Endothelial cell of umbilical vein (primary cell): ENCODE results near the gene CDCA5. TPM values are rescaled to one million over a fixed set of nuclear protein-coding genes. Genes with fewer than 3 reads are reported as not detected.
A peak's percentile ranks its signal among the peaks of the same experiment; 100 is the strongest.

Experiments used
- Bru-seq: library from RNA; stranded (reverse); fragments of 400-500 nt; gene quantifications from one replicate; lab custom pipeline; 2021; lab: Mats Ljungman, UMichigan
- BruChase-seq, 2 experiments: library from RNA; stranded (reverse); fragments of 400-500 nt; gene quantifications; one replicate each; lab custom pipeline; 2021; lab: Mats Ljungman, UMichigan
- BruUV-seq: library from RNA; stranded (reverse); fragments of 400-500 nt; replicated peaks from 2 replicates; lab custom pipeline; 2021; lab: Mats Ljungman, UMichigan
- CTCF ChIA-PET: fragments of 300-600, 350-600 bp; sonication (Branson Sonifier 250); formaldehyde crosslinking; loops from one replicate; lab custom pipeline; 2021; ENCODE audit warnings: antibody characterized with exemption, inconsistent platforms; lab: Charles Lee
- POLR2A ChIA-PET: fragments of 300-600, 350-600 bp; sonication (Branson Sonifier 250); formaldehyde crosslinking; loops from one replicate; lab custom pipeline; 2021; ENCODE audit warnings: antibody characterized with exemption, inconsistent platforms; lab: Charles Lee
- DNase-seq: peaks from one replicate; pipeline ENCODE4 v3.0.0-alpha.2; 2011; ENCODE audit warnings: low read depth, low spot score
- FAIRE-seq: peaks from 2 replicates; lab custom pipeline; 2011; peaks lifted over from hg19 to GRCh38; lab: Jason Lieb, UNC
- H2AFZ ChIP-seq: 2 replicates; pipeline ENCODE4 v1.6.0; 2012; ENCODE audit warnings: low read depth, low read length, control low read depth, inconsistent platforms
- H3K27ac ChIP-seq: 2 replicates; pipeline ENCODE4 v1.5.1; 2011; ENCODE audit warnings: low read depth, mild to moderate bottlenecking, control low read depth, low read length, moderate library complexity; ENCODE audit not compliant: insufficient read depth
- H3K27me3 ChIP-seq, 2 experiments: 2 replicates each; pipeline versions ENCODE4 v1.6.0 to v1.6.1; 2011; ENCODE audit warnings: low read length in 2 of 2, mixed read lengths in 1 of 2; ENCODE audit not compliant: control insufficient read depth in 2 of 2, insufficient read depth in 2 of 2
- H3K36me3 ChIP-seq, 2 experiments: 2 replicates in 1 of 2; 3 replicates in 1 of 2; pipeline ENCODE4 v1.5.1; 2011; ENCODE audit warnings: low read length in 2 of 2, mild to moderate bottlenecking in 1 of 2, moderate library complexity in 1 of 2; ENCODE audit not compliant: control insufficient read depth in 2 of 2, insufficient read depth in 2 of 2; ENCODE audit errors: extremely low read depth in 1 of 2
- H3K4me1 ChIP-seq: 3 replicates; pipeline ENCODE4 v1.5.1; 2011; ENCODE audit warnings: mild to moderate bottlenecking, low read length; ENCODE audit not compliant: control insufficient read depth, insufficient read depth; ENCODE audit errors: extremely low read depth
- H3K4me2 ChIP-seq: 2 replicates; pipeline ENCODE4 v1.6.1; 2011; ENCODE audit warnings: low read length, control low read depth, mixed read lengths; ENCODE audit not compliant: insufficient read depth
- H3K4me3 ChIP-seq, 3 experiments: fragments of 200-600 bp in 1 of 3; sonication (generic), shearing (Covaris generic) in 1 of 3; replicated peaks in 1 of 3; 2 replicates each; pipeline ENCODE4 v1.5.1; 2011 to 2016; ENCODE audit warnings: control low read depth in 3 of 3, low read length in 3 of 3, mild to moderate bottlenecking in 2 of 3, inconsistent platforms in 1 of 3, low read depth in 1 of 3, moderate library complexity in 1 of 3; ENCODE audit not compliant: insufficient read depth in 1 of 3
- H3K79me2 ChIP-seq: 2 replicates; pipeline ENCODE4 v1.6.0; 2012; ENCODE audit warnings: low read length, inconsistent platforms; ENCODE audit not compliant: control insufficient read depth, insufficient read depth
- H3K9ac ChIP-seq: replicated peaks from 2 replicates; pipeline ENCODE3; 2011; ENCODE audit warnings: low read length, control low read depth; ENCODE audit not compliant: insufficient read depth; ENCODE audit errors: extremely low read depth
- H3K9me1 ChIP-seq: replicated peaks from 3 replicates; pipeline ENCODE4 v1.6.0; 2011; ENCODE audit warnings: mild to moderate bottlenecking, low read length; ENCODE audit not compliant: control insufficient read depth, insufficient read depth; ENCODE audit errors: extremely low read depth
- H3K9me3 ChIP-seq: replicated peaks from 2 replicates; pipeline ENCODE4 v1.5.1; 2012; ENCODE audit warnings: low read length, inconsistent platforms; ENCODE audit not compliant: control insufficient read depth, insufficient read depth
- H4K20me1 ChIP-seq: replicated peaks from 2 replicates; pipeline ENCODE3; 2011; ENCODE audit warnings: mild to moderate bottlenecking, low read length; ENCODE audit not compliant: control insufficient read depth, insufficient read depth; ENCODE audit errors: extremely low read depth
- JUN ChIP-seq: IDR thresholded peaks from 2 replicates; pipeline ENCODE4 v1.6.1; 2011; ENCODE audit warnings: borderline replicate concordance, low read depth; ENCODE audit not compliant: insufficient read length, insufficient read depth
- MAX ChIP-seq: IDR thresholded peaks from 2 replicates; pipeline ENCODE4 v1.6.1; 2011; ENCODE audit not compliant: insufficient read depth, insufficient read length
- POLR2A ChIP-seq: IDR thresholded peaks from 2 replicates; pipeline ENCODE4 v1.6.1; 2012; ENCODE audit warnings: low read depth, mild to moderate bottlenecking, control low read depth, low read length
- POLR2AphosphoS5 ChIP-seq: IDR thresholded peaks from 2 replicates; pipeline ENCODE4 v1.6.1; 2012; ENCODE audit warnings: low read depth, mild to moderate bottlenecking, control low read depth, low read length, moderate library complexity; ENCODE audit not compliant: insufficient read depth
- dilution Hi-C: fragments of 300-500 bp; cut with MboI; formaldehyde crosslinking; loops from one replicate; pipeline ENCODE4 v1.15.0; 2019; ENCODE audit warnings: low sequenced_read_pairs; ENCODE audit not compliant: extremely low pct_ligation_motif_present
- intact Hi-C: fragments of 100-400 bp; cut with micrococcal nuclease; formaldehyde crosslinking; loops from one replicate; pipeline ENCODE4 v1.10.0; 2022
- long read RNA-seq: library from polyadenylated mRNA; stranded (forward); transcript quantifications from one replicate; pipeline ENCODE4 v2.0.0, GENCODE V29; 2021
- polyA minus RNA-seq, 3 experiments: library from RNA; depleted of rRNA, polyadenylated mRNA; stranded (reverse); fragments of >200 nt; gene quantifications; 1 replicate in 1 of 3; 2 replicates in 2 of 3; pipeline ENCODE4 v1.2.3, GENCODE V29; 2011
- polyA plus RNA-seq, 4 experiments: library from polyadenylated mRNA; depleted of rRNA in 3 of 4; stranded (reverse) in 3 of 4; unstranded in 1 of 4; fragments of >200 nt; gene quantifications; 2 replicates each; pipeline versions ENCODE4 v1.2.1 to v1.2.3, GENCODE V29; 2011 to 2012; ENCODE audit warnings: missing spikeins in 1 of 4
- total RNA-seq: library from RNA; stranded (reverse); gene quantifications from 2 replicates; pipeline ENCODE4 v1.2.3, GENCODE V29; 2021

CDCA5 gene
- total RNA-seq, result 34.1 and 35.7 TPM in 2 replicates
- polyA plus RNA-seq, result 14.0 and 16.4 TPM in 2 replicates
- 19.3 and 24.5 TPM in 2 replicates for polyA plus RNA-seq (2011; cell fraction: cytosol; rRNA removed)
- 23.5 and 29.1 TPM in 2 replicates for polyA plus RNA-seq (2011; cell fraction: nucleus; rRNA removed)
- 13.9 and 23.8 TPM in 2 replicates for polyA plus RNA-seq (2012)
- 9.9 and 12.8 TPM in 2 replicates for polyA minus RNA-seq
- polyA minus RNA-seq (2011; cell fraction: cytosol; rRNA and poly(A)+ RNA removed), result 42.9 TPM
- polyA minus RNA-seq (2011; cell fraction: nucleus; rRNA and poly(A)+ RNA removed), result 9.1 and 9.3 TPM in 2 replicates
- Bru-seq, nascent RNA, result percentile 75 among the genes with signal in this experiment
- percentile 88 among the genes with signal in this experiment for BruChase-seq, experiment 1, labeled RNA remaining after a 6-hour chase
- BruChase-seq, experiment 2, labeled RNA remaining after a 2-hour chase, result percentile 89 among the genes with signal in this experiment
- long read RNA-seq, transcript CDCA5-201 (6 exons, 2,587 nt), result major isoform, 84 of 105 reads
- long read RNA-seq, transcript CDCA5-204 (5 exons, 1,004 nt), result minor isoform, 9 of 105 reads
- long read RNA-seq, partial matches to known transcripts, result 3 of 105 reads
- long read RNA-seq, other reads (novel, unspliced or antisense), result 9 of 105 reads

- H3K79me2 ChIP-seq, result peaks cover 34% of the 10 kb centered on the region
- no peaks in the 10 kb centered on the region for H3K9me3 ChIP-seq
- dilution Hi-C loops, result no loop called here
- H3K4me1 ChIP-seq, result peaks cover 17% of the 10 kb centered on the region
- H3K27me3 ChIP-seq, result no peaks in the 10 kb centered on the region
- peak within 1 kb of the TSS; percentile 61 for H3K27ac ChIP-seq
- peak within 1 kb of the TSS; percentile 96 for H3K9ac ChIP-seq
- H4K20me1 ChIP-seq, result no peaks in the 10 kb centered on the region
- peak within 1 kb of the TSS; percentile 84 for H3K4me2 ChIP-seq
- ChIA-PET CTCF (no interaction called here), POLR2A (no interaction called here)
- TF ChIP-seq JUN (peak; percentile 19), POLR2A (no peak), MAX (peak; percentile 45), POLR2AphosphoS5 (peak; percentile 89)
- peak within 1 kb of the TSS; percentile 58 to 92 (median 83) for H3K4me3 ChIP-seq
- peak; percentile 97 for FAIRE-seq
- no peaks in the 10 kb centered on the region for H3K9me1 ChIP-seq
- no TSS peak for BruUV-seq
- DNase-seq, result peak; percentile 96
- H3K36me3 ChIP-seq, result peaks cover 8 to 22% of the 10 kb centered on the region in 2 experiments
- intact Hi-C loops, result loop anchor here (1.0 to 2.0 kb wide), 3 partner anchors 12 to 33 kb away; partner anchors contain the start of genes TM7SF2, VPS51 and ZNHIT2
- H2AFZ ChIP-seq, result peak within 1 kb of the TSS; percentile 62
Observed at GRCh38 chr11:65083834-65084597, at the start of gene CDCA5, which contains the start of gene ZFPL1. Gene CDCA5, minus strand, starts transcription at chr11:65084040. Its CDS starts 62 bp downstream, at chr11:65083978. Gene ZFPL1, plus strand, starts transcription at chr11:65084222. Its CDS starts 477 bp downstream, at chr11:65084699.
